HG03135 (cell line): ENCODE data around the gene CNTLN.
"Not testable (repeated sequence)": the region's sequence is repeated elsewhere in the genome, so short reads cannot be mapped to it uniquely, and the experiment has no call there.

Experiments
- ATAC-seq: cut with Tn5 transposase; IDR thresholded peaks from one replicate; pipeline ENCODE4 v1.9.1; 2021; ENCODE audit warnings: mild to moderate bottlenecking, moderate library complexity; ENCODE audit not compliant: unreplicated experiment

Gene CNTLN

GRCh38 chr9:17397166-17397728 lies 262.4 kb downstream of the CNTLN start:
- not testable (repeated sequence) for ATAC-seq

GRCh38 chr9:17398350-17398749 lies 263.5 kb downstream of the CNTLN start:
- ATAC-seq = no peak

GRCh38 chr9:17401858-17402257 lies 267.0 kb downstream of the CNTLN start:
- ATAC-seq = no peak

GRCh38 chr9:17402309-17402708 lies 267.5 kb downstream of the CNTLN start:
- ATAC-seq = no peak

GRCh38 chr9:17403539-17403938 lies 268.7 kb downstream of the CNTLN start:
- no peak for ATAC-seq

- ATAC-seq = no peak
These were observed 280.1 kb downstream of the CNTLN start for GRCh38 chr9:17414986-17415385.

GRCh38 chr9:17422994-17423680 lies 288.3 kb downstream of the CNTLN start:
- ATAC-seq = no peak

GRCh38 chr9:17423681-17424011 lies 288.8 kb downstream of the CNTLN start:
- ATAC-seq = no peak

GRCh38 chr9:17425384-17425783 lies 290.5 kb downstream of the CNTLN start:
- ATAC-seq = no peak

- no peak for ATAC-seq
These were observed 298.7 kb downstream of the CNTLN start for GRCh38 chr9:17433526-17433925.

- no peak for ATAC-seq
These were observed 302.0 kb downstream of the CNTLN start for GRCh38 chr9:17436854-17437253.

GRCh38 chr9:17437813-17438212 lies 303.0 kb downstream of the CNTLN start:
- ATAC-seq = no peak

- not testable (repeated sequence) for ATAC-seq
These were observed 310.3 kb downstream of the CNTLN start for GRCh38 chr9:17445126-17445525.

- no peak for ATAC-seq
These were observed 318.9 kb downstream of the CNTLN start for GRCh38 chr9:17453751-17454150.

- ATAC-seq = no peak
These were observed 328.1 kb downstream of the CNTLN start for GRCh38 chr9:17462869-17463464.

- ATAC-seq = no peak
These were observed 335.4 kb downstream of the CNTLN start for GRCh38 chr9:17470036-17470813.

GRCh38 chr9:17472126-17472525 lies 337.3 kb downstream of the CNTLN start:
- no peak for ATAC-seq

GRCh38 chr9:17476401-17476800 lies 341.6 kb downstream of the CNTLN start:
- ATAC-seq = peak; percentile 79

- ATAC-seq = no peak
These were observed 343.0 kb downstream of the CNTLN start for GRCh38 chr9:17477816-17478215.

GRCh38 chr9:17480966-17481365 lies 346.1 kb downstream of the CNTLN start:
- no peak for ATAC-seq

GRCh38 chr9:17481565-17481964 lies 346.7 kb downstream of the CNTLN start:
- no peak for ATAC-seq

- no peak for ATAC-seq
These were observed 350.1 kb downstream of the CNTLN start for GRCh38 chr9:17484906-17485305.
